DMS 273 (cell line): ENCODE measurements around the gene GRIK1.

ENCODE experiments used
- DNase-seq: peaks from one replicate; lab custom pipeline; 2025; ENCODE audit not compliant: unreplicated experiment; lab: John Stamatoyannopoulos, UW

GRIK1 gene

DNA sequence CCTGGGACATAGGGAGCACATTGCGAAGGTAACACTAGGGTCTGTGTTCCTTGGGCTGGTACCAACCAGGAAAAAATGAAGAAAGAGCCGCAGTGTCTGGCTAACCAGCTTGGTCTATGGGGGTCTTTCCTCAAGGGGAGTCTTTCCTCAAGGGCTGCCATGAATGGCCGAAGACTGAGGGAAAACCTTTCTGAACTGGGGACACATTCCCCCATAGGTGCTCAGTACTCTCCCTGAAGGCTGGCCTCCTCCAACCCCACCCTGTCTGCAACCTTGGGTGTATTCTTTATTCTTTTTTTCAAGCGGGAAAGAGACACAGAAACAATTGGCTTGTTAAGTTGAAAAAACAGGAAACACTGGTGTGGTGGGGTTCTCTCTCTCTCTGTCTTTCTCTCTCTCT, 440.6 kb downstream of the GRIK1 start:
- DNase-seq: no peak

- no peak for DNase-seq
Measured at GRCh38 chr21:29496337-29496736, 443.5 kb downstream of the GRIK1 start.

GRCh38 chr21:29490016-29490415, 449.8 kb downstream of the GRIK1 start:
- DNase-seq: no peak

DNA sequence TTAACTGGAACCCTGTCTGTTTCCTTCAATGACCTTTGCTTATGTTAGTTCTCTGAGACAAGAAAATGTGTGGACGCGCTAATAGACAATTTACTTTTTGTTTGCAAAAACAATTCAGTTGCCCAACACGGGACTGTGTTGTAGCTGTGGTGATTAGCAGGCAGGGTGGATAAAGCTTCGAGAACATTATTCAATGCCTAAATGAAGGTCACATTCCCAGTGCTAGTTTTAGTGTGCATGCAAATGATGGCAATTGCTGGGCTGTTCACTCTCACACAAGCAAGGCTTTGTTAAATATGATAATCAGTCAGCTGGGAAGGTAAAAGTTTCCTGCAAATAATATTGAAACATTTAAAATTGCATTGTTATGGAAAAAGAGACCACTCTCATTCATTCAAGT, 452.6 kb downstream of the GRIK1 start:
- DNase-seq: no peak
